GM21619 (cell line): ENCODE results near the gene ARHGEF12.

Experiments used
- ATAC-seq: cut with Tn5 transposase; IDR thresholded peaks from one replicate; pipeline ENCODE4 v1.9.1; 2021; ENCODE audit not compliant: unreplicated experiment

The ARHGEF12 gene, protein sequence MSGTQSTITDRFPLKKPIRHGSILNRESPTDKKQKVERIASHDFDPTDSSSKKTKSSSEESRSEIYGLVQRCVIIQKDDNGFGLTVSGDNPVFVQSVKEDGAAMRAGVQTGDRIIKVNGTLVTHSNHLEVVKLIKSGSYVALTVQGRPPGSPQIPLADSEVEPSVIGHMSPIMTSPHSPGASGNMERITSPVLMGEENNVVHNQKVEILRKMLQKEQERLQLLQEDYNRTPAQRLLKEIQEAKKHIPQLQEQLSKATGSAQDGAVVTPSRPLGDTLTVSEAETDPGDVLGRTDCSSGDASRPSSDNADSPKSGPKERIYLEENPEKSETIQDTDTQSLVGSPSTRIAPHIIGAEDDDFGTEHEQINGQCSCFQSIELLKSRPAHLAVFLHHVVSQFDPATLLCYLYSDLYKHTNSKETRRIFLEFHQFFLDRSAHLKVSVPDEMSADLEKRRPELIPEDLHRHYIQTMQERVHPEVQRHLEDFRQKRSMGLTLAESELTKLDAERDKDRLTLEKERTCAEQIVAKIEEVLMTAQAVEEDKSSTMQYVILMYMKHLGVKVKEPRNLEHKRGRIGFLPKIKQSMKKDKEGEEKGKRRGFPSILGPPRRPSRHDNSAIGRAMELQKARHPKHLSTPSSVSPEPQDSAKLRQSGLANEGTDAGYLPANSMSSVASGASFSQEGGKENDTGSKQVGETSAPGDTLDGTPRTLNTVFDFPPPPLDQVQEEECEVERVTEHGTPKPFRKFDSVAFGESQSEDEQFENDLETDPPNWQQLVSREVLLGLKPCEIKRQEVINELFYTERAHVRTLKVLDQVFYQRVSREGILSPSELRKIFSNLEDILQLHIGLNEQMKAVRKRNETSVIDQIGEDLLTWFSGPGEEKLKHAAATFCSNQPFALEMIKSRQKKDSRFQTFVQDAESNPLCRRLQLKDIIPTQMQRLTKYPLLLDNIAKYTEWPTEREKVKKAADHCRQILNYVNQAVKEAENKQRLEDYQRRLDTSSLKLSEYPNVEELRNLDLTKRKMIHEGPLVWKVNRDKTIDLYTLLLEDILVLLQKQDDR (N-terminal part only)

DNA sequence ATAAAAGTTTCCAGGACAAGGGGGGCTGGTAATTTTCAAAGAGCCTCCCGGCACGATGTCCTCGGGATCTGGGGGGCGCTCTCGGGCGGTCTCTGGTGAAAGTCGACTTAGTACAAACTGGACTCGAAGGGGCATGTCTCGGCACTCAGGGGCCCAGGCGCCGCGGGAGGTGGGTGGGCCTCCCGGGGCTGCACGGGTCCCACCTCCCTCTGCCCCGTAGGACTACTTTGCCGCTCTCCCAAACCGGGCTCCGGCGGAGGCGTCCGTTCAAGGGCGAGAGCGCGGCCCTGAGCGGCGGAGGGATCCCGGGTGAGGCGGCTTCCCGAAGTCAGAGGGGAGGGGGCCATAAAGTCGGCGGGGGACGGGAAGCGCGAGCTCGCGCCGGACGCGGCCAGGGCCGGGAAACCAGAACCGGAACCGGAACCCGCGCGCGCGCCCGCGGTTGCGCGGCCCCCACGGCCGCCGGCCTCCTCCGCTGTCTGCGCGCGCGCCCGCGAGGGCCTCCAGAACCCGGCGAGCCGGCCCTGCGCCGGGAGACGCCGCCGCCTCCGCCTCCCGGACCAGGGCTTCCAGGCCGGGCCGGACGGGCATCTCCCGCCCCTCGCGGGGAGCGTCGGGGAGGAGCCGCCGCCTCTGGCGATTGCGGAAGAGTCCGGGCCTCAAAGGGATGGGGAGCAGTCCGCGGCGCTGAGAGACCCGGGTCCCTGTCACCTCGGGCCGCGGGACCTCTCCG lies at the start of gene ARHGEF12:
Gene ARHGEF12 (plus strand): TSS at position 506 of the 733 bp plus-strand sequence. CDS start 831 bp downstream, outside the sequence.
- peak; percentile 54 for ATAC-seq

DNA sequence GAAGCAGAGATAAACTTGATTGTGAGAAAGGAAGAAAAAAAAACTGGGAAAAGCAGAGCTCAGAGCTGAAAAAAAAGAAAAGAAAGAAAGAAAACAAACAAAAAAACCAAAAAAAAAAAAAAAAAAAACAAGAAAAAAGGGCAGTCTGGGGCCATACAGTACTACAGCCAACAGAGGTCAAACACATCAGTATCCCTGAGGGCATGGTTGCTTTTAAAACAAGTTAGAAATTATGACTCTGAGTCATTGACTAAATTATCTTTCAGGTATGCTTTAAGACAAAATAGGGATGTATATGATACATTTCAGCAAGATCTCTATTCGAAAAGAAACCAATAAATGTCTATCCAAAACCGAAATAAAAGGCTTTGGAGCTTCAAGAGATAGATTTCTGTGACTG lies 48.2 kb upstream of the ARHGEF12 start:
- ATAC-seq, result no peak

GRCh38 chr11:120289426-120289825 lies 46.8 kb upstream of the ARHGEF12 start:
- no peak for ATAC-seq

GRCh38 chr11:120290956-120291355 lies 45.3 kb upstream of the ARHGEF12 start:
- no peak for ATAC-seq

DNA sequence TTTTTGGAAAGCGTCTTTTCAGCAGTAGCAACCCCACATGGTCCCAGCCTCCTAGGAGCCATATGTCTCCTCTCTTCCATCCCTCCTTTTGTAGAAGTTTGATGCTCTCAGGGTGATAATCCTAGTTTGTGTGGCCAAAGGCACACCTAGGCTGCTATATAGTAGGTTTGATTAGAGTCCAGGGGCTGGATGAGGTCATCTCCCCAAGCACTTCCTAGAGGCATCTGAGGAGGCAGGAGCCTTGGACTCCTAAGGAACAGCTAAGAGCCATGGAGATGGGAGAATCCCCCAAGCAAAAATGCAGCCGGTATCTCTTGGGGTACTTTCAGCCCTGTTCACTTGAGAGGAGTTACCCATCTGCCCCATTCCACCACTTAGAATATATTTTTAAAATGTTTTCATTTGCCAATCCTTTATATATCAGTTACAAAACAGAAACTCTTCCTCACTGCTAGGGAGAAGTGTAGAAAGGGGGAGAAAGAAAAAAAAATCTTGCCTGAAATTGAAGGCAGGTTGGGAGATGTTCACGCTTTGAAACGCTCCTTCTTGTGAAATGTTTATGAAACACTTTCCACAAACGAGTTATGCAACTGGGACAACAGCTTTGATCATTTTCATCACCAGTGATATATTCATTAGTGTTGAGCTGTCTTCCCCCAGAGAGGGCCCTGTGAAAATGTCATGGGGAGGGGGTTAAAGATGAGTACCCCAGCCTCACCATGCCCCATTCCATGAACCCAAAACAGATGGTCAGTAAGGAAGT lies 43.0 kb upstream of the ARHGEF12 start:
- ATAC-seq, result no peak

GRCh38 chr11:120294096-120294495 lies 42.1 kb upstream of the ARHGEF12 start:
- ATAC-seq, result no peak

- no peak for ATAC-seq
Measured at GRCh38 chr11:120295099-120295498, 41.1 kb upstream of the ARHGEF12 start.

GRCh38 chr11:120296554-120296953 lies 39.7 kb upstream of the ARHGEF12 start:
- no peak for ATAC-seq

DNA sequence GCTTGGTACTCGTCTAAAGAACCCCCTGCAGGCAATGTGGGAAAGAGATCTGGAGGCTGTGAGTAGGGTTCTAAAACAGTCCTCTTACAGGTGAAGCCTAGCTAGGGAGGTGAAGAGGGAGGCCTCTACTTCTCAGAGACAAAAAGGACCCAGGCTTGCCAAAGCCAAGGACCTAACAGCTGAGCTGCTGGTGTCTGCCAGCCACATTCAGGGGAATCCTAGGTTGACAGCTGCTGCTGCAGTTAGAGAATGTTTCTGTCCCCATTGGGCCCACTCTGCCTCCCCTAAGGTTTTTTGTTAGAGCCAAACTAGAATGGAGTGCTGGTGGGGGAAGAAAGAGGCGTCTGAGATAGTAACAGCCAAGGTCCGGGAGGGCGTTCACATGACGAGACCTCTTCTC lies 37.8 kb upstream of the ARHGEF12 start:
- no peak for ATAC-seq

GRCh38 chr11:120302001-120302805 lies 34.0 kb upstream of the ARHGEF12 start:
- no peak for ATAC-seq

DNA sequence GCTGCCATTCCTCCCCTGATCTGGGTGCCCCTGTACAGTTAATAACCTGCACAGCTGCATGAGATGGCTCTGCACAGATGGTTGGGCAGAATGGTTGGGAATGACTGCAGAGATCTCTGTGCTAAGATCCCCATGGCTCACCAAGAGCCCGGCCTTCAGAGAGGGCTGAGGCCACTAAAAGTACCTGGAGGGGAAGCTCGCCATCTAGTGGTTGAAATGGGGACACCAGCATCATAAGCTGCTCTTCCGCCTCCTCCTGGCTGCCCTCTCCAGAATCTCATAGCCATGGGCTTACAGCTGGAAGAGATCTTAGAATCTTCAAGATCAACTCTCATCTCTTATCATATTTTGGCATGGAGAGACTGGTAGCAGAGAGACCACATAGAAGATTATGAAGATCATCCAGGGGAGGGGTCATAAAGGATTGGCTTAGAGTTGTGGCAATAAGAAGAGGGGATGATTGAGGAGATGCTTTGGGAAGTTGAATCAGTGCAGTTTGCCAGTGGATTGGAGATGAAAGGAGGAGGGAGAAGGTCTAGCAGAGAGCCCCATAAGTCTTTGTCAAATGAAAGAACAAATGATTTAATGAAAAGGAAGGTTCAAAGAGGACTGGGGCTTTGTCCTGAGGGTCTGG lies 33.1 kb upstream of the ARHGEF12 start:
- ATAC-seq, result peak; percentile 73

- no peak for ATAC-seq
Measured at GRCh38 chr11:120304526-120304925, 31.7 kb upstream of the ARHGEF12 start.

GRCh38 chr11:120305286-120305685 lies 30.9 kb upstream of the ARHGEF12 start:
- ATAC-seq, result no peak

DNA sequence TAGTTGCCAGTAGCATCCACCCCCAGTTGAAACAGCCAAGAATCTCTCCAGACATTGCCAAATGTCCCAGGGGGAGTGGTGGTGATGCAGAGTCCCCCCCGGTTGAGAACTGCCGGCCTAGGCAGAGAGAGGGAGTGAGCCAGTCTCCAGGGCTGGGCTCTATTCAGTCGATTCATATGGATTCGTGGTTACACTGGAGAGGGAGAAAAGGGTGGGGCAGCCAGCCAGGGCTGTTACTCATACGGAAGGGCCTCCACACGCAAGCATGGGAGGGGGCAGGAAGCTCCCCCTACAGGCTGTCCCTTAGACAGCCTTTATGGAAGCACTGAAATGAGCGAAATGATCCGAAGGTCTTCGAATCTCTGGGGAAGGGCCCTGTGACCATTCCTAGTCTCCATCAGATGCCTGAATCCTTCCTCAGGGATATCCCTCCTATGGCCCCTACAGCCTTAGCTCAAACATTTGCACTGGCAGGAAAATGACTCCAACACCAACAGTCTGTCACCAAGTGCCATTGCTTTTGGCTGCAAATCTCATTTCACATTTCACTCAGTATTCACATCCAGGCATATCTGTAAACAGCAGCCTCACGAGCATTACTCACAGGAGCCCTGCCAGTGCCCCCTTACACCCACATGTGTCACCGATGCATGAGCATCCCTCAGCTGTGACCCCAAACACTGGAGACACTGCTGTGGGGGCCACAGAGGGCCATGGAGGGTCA lies 29.5 kb upstream of the ARHGEF12 start:
- ATAC-seq, result no peak

- ATAC-seq, result no peak
Measured at GRCh38 chr11:120307476-120307875, 28.7 kb upstream of the ARHGEF12 start.

- no peak for ATAC-seq
Measured at GRCh38 chr11:120308081-120308480, 28.1 kb upstream of the ARHGEF12 start.

DNA sequence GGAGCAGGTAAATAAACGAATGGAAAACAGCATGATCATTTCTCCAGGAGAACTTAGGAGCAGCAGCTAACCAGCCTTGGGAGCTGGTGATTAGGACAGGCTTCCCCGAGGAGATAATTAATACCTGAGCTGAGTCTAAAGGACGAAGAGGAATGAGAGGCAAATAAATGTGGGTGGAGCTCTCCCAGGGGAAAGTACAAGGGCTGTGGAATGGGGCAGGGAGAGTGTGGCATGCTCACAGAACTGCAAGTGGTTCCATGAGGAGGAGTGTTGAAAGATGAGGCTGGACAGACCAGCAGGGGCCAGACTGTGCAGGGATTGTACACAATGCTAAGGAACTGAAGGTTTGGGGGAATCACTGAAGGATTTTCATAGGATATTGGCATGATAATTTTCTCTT lies 25.3 kb upstream of the ARHGEF12 start:
- no peak for ATAC-seq

DNA sequence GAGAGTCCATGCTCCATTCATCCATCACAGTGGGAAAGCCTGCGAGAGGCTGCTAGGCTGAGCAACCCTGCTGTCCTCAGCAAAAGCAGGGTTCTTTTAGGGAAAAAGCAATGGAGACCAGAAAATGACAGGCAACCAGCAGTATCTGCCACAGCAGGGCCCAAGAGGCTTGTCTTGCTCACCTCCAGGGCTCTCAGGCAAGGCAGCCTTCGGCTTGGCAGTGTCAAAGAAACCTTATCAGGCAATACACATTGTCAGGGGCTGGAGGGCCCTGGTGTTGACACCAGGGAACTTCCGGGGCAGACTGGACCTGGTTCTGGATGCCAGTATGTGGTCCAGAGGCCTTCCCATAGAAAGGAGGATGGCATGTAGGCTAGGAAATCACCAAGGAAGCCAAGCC lies 21.4 kb upstream of the ARHGEF12 start:
- no peak for ATAC-seq
